HG03196 (cell line): ENCODE data around the gene MSI2.

Experiments used
- ATAC-seq: cut with Tn5 transposase; IDR thresholded peaks from one replicate; pipeline ENCODE4 v1.9.1; 2021; ENCODE audit not compliant: unreplicated experiment

The MSI2 gene

DNA sequence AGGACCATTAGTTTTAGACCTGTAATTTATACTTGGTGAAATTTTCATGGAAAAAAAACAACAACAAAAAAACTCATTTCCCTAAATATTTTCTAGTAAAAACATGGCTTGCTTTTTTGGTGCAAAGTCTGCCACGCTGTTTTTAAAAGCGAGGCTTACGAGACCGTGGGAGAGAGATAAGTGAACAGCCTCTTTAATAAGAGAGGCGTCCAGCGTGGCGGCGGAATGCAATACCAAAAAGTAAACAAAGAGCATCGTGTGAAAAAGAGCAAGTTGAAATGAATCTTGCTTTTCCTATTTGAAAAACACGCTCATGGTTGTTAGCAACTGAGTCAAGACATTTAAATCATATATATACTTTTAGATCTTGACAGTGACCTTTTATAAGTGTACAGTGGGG lies 10.5 kb upstream of the MSI2 start:
- no peak for ATAC-seq

DNA sequence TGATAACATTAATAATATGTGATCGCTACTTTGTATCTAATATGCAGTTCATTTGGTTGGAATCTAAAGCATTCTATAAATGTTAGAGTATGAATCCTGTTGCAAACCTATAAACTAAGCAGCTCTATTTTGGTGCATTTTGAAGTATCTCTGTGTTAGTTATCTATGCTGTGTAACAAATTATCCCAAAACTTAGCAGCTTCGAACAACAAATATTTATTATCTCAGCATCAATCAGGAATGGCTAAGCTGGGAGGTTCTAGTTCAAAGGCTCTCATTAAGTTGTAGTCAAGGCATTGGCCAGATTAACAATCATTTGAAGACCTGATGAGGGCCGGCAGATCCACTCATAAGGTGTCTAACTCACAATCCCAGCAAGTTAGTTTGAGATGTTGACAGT lies 10.1 kb upstream of the MSI2 start:
- ATAC-seq: no peak

GRCh38 chr17:57247261-57247660 lies 9.1 kb upstream of the MSI2 start:
- no peak for ATAC-seq

DNA sequence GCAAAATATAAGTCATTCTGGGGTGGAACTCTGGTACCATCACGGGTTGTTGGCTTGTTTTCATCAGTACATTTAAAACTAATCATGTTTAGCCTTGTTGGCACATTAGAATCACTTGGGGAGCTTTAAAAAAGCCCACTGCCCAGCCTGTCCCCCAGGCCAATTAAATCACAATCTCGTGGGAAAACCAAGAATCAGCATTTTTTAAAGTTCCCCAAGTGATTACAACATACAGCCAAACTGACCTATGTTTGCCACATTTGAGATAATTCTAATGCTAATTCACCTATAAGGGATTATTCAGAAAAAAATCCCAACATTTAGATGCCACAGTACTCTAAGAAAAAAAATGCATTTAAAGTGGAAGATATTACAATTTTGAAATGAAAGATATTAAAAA lies 8.4 kb upstream of the MSI2 start:
- ATAC-seq: no peak

GRCh38 chr17:57249520-57249919 lies 6.8 kb upstream of the MSI2 start:
- ATAC-seq: no peak

DNA sequence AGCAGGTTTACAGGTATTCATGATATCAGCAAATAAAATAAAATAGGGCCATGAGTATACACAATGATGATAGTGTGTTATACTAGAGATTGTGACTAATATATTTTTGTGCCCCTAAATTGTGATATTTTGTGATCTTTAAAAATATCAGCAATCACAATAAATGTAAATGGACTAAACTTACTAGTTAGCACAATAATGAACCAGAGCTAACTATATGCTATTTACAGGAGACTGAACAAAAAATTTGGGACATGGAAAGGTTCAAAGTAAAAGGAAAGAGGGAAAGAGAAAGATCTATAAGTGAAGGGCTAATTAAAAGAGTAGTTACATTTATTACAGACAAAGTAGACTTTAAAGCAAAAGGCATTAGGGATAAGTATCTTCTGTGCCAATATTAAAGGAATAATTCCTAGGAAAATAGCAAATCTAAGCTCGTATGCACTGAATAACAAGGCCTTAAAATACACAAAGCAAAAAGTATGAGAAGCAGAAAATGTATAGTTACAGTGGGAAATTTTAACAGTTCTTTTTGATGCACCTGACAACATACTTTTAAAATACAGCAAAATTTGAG lies 5.0 kb upstream of the MSI2 start:
- no peak for ATAC-seq

GRCh38 chr17:57253362-57254065 lies 2.8 kb upstream of the MSI2 start:
- ATAC-seq: no peak

GRCh38 chr17:57255182-57255775 lies 1.0 kb upstream of the MSI2 start:
- no peak for ATAC-seq

GRCh38 chr17:57256708-57257112 lies 387 bp downstream of the MSI2 start:
- ATAC-seq: no peak

DNA sequence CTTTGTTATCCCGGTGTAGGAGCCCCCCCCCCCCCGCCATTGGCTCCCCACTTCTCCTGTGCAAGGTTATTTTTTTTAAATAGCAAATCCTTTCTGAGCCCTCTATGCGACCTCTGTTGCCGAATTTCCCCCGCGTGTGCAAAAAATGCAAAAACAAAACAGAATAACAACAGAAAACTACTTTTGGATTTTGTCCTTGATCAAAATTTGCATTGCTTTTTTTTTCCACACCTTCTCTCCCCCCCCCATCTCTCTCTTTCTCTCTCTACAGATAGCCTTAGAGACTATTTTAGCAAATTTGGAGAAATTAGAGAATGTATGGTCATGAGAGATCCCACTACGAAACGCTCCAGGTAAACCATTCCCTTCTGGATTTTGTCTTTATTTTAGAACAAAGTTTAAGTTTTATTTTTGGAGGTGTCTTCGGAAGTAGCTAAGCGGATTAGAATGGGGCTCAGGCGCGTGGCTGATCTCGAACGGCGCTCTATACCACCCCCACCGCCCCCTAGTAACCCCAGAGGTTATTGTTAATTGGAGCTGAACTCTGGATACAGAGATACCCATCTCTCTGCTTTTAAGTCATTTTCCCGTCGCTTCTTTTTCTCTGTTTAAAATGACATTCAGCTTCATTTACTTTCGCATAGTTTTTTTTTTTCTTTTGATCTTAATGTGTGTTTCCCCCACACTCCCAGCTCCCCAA lies 1.0 kb downstream of the MSI2 start:
- ATAC-seq: no peak

- no peak for ATAC-seq
Measured at GRCh38 chr17:57257895-57258851, 1.9 kb downstream of the MSI2 start.

- ATAC-seq: no peak
Measured at GRCh38 chr17:57259306-57259705, 3.0 kb downstream of the MSI2 start.

GRCh38 chr17:57259817-57260216 lies 3.5 kb downstream of the MSI2 start:
- no peak for ATAC-seq

GRCh38 chr17:57260325-57261083 lies 4.2 kb downstream of the MSI2 start:
- ATAC-seq: no peak

GRCh38 chr17:57261084-57261461 lies 4.8 kb downstream of the MSI2 start:
- no peak for ATAC-seq

DNA sequence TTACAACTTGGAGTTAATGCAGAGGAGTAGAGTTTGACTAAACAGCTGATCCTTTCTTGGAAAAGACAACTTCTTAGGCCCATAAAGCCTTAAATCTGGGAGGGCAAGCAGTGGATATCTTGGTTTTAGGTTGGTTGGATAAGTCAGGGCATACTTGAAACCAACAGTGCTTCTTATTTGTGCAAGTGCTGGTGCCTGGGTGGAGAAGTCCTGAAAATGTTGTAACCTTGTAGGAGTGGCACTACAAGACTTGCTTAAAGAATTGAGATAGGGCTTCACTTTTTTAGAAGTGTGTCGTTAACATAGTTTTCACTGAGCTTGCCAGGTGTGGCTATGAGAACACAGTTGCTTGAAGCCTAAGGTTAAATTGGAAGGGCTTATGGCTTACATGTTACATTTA lies 6.2 kb downstream of the MSI2 start:
- ATAC-seq: no peak

GRCh38 chr17:57264250-57264649 lies 7.9 kb downstream of the MSI2 start:
- no peak for ATAC-seq

- no peak for ATAC-seq
Measured at GRCh38 chr17:57264776-57265175, 8.5 kb downstream of the MSI2 start.

DNA sequence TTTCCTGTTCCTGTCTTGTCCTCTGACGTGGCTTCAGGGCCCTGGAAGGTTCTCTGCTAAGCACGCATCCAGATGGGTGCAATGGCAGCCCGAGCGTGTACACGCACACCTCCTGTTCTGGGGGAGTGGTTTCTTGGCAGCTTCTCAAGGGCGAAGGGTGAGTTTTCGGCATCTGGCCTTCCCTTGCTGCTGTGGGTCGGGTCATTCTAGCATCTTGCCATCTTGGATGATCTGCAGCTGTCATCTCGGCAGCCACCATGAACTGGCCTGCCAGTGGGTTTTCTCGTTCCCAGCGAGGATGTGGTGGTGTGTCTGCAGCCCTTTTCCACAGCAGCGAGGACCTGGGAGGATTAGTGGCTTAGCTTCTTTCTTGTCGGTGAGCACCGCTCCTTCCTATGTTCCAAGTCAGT lies 10.6 kb downstream of the MSI2 start:
- no peak for ATAC-seq

- ATAC-seq: no peak
Measured at GRCh38 chr17:57268181-57268580, 11.9 kb downstream of the MSI2 start.
